ENCODE measurements around the gene NOP16.

DNA sequence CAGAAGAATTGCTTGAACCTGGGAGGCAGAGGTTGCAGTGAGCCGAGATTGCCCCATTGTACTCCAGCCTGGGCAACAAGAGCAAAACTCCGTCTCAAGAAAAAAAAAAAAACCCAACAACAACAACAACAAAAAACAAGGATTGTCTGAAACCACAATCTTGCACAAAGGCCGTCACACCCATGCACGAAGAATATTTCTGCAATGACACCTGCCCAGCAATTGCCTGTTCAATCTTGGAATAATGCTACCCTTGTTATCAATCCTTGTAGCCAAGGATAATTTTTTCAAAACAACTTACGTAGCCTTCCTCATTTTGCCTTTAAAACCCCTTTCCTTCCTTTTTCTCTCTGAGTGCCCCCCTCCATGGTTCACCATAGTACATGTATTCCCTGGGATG, 31.7 kb upstream of the NOP16 start:
- TF ChIP-seq, protein P1, sequence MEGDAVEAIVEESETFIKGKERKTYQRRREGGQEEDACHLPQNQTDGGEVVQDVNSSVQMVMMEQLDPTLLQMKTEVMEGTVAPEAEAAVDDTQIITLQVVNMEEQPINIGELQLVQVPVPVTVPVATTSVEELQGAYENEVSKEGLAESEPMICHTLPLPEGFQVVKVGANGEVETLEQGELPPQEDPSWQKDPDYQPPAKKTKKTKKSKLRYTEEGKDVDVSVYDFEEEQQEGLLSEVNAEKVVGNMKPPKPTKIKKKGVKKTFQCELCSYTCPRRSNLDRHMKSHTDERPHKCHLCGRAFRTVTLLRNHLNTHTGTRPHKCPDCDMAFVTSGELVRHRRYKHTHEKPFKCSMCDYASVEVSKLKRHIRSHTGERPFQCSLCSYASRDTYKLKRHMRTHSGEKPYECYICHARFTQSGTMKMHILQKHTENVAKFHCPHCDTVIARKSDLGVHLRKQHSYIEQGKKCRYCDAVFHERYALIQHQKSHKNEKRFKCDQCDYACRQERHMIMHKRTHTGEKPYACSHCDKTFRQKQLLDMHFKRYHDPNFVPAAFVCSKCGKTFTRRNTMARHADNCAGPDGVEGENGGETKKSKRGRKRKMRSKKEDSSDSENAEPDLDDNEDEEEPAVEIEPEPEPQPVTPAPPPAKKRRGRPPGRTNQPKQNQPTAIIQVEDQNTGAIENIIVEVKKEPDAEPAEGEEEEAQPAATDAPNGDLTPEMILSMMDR (conservative IDR thresholded peaks at IDR 0.05) = no peak
- no peak for TF ChIP-seq EZH2 (IDR thresholded peaks at IDR 0.05; ENCODE audit: low read depth)
